Ishikawa (cell line): ENCODE results near the gene DCLRE1A.

ENCODE experiments used
- CREB1 ChIP-seq: IDR thresholded peaks from 2 replicates; pipeline ENCODE4 v1.6.1; 2012; ENCODE audit warnings: low read depth
- FOXM1 ChIP-seq: IDR thresholded peaks from 2 replicates; pipeline ENCODE4 v1.6.1; 2012; ENCODE audit warnings: low read depth, borderline replicate concordance
- RAD21 ChIP-seq: IDR thresholded peaks from 2 replicates; pipeline ENCODE4 v1.6.1; 2012; ENCODE audit warnings: low read depth
- ZBTB7A ChIP-seq: IDR thresholded peaks from 2 replicates; pipeline ENCODE4 v1.6.1; 2012; ENCODE audit warnings: low read depth
- TF ChIP-seq, protein P1 (sequence below): IDR thresholded peaks from 2 replicates; pipeline ENCODE4 v1.6.1; 2012; ENCODE audit warnings: low read depth, mild to moderate bottlenecking
- TF ChIP-seq, protein P2 (sequence below): IDR thresholded peaks from 2 replicates; pipeline ENCODE4 v1.6.1; 2012
- TF ChIP-seq, protein P3 (sequence below): IDR thresholded peaks from 2 replicates; pipeline ENCODE4 v1.6.1; 2012

DNA sequence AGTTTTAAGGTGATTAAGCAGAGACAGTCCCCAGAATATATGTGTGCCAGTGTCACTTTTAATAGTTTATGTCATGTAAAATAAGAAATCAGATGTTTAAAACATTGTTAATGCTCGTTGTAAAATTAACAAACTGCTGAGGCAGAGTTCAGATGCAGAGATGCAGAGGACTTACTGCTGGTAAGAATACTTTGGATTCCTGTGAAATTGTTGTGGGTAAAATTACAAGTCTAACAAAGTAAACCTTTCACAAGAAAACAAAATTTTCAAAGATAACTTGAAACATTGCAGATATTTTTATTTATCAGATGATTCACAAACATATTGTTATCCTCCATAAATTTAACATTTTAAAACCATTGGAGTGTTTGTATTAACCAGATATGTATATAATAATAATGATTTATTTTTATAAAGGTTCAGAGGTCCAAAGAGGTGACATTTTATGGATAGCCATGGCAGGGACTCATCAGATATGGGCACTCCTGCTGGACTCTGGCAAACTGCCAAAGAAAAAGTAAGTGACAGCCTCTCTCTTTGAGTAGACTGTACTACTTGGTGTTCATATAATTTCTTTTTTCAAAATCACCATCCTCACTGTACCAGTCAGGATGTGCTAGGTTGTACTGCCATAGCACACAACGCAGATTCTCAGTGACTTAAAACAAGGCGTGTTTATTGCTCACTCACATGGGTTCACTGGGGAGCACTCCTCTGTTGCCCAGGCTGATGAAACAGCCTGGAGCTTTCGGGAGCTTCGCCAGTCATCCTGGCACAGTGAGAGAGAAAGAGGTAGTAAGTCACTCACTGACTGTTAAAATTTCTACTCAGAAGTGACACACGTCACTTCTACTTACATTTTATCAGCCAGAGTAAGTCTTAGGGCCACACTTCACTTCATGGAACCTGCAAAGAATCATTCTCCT, 44.1 kb upstream of the DCLRE1A start:
- TF ChIP-seq RAD21 (no peak), FOXM1 (no peak), ZBTB7A (no peak), CREB1 (no peak)
- TF ChIP-seq, protein P1, sequence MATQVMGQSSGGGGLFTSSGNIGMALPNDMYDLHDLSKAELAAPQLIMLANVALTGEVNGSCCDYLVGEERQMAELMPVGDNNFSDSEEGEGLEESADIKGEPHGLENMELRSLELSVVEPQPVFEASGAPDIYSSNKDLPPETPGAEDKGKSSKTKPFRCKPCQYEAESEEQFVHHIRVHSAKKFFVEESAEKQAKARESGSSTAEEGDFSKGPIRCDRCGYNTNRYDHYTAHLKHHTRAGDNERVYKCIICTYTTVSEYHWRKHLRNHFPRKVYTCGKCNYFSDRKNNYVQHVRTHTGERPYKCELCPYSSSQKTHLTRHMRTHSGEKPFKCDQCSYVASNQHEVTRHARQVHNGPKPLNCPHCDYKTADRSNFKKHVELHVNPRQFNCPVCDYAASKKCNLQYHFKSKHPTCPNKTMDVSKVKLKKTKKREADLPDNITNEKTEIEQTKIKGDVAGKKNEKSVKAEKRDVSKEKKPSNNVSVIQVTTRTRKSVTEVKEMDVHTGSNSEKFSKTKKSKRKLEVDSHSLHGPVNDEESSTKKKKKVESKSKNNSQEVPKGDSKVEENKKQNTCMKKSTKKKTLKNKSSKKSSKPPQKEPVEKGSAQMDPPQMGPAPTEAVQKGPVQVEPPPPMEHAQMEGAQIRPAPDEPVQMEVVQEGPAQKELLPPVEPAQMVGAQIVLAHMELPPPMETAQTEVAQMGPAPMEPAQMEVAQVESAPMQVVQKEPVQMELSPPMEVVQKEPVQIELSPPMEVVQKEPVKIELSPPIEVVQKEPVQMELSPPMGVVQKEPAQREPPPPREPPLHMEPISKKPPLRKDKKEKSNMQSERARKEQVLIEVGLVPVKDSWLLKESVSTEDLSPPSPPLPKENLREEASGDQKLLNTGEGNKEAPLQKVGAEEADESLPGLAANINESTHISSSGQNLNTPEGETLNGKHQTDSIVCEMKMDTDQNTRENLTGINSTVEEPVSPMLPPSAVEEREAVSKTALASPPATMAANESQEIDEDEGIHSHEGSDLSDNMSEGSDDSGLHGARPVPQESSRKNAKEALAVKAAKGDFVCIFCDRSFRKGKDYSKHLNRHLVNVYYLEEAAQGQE: no peak
- TF ChIP-seq, protein P2, sequence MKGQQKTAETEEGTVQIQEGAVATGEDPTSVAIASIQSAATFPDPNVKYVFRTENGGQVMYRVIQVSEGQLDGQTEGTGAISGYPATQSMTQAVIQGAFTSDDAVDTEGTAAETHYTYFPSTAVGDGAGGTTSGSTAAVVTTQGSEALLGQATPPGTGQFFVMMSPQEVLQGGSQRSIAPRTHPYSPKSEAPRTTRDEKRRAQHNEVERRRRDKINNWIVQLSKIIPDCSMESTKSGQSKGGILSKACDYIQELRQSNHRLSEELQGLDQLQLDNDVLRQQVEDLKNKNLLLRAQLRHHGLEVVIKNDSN: no peak
- TF ChIP-seq, protein P3, sequence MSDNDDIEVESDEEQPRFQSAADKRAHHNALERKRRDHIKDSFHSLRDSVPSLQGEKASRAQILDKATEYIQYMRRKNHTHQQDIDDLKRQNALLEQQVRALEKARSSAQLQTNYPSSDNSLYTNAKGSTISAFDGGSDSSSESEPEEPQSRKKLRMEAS: no peak
